Gastroesophageal sphincter (tissue), 4 donors: ENCODE measurements around the gene KYAT1. TPM values are rescaled to one million over a fixed set of nuclear protein-coding genes. Genes with fewer than 3 reads are reported as not detected.

Experiments used
- ATAC-seq: fragments of 150-250 bp; one replicate; pipeline ENCODE4 v1.9.1; 2016; ENCODE audit warnings: mild to moderate bottlenecking, moderate library complexity
- H3K27ac ChIP-seq, 4 donors: fragments of 200-600 bp; sonication (generic) in 3 of 4; 1 replicate in 3 of 4; 2 replicates in 1 of 4; pipeline ENCODE4 v1.5.1; 2016 to 2019
- H3K27me3 ChIP-seq: fragments of 200-600 bp; sonication (generic); one replicate; pipeline ENCODE4 v1.5.1; 2019
- H3K36me3 ChIP-seq, 2 donors: fragments of 200-600 bp; sonication (generic); one replicate each; pipeline ENCODE4 v1.5.1; 2019; ENCODE audit warnings: control low read depth in 1 of 2
- H3K4me1 ChIP-seq, 3 donors: fragments of 200-600 bp; sonication (generic); 1 replicate in 2 of 3; 2 replicates in 1 of 3; pipeline ENCODE4 v1.5.1; 2016 to 2019; ENCODE audit warnings: control low read depth in 2 of 3
- H3K4me3 ChIP-seq, 2 donors: fragments of 200-600 bp; sonication (generic); one replicate each; pipeline ENCODE4 v1.5.1; 2019; ENCODE audit warnings: mild to moderate bottlenecking in 1 of 2, moderate library complexity in 1 of 2
- H3K9me3 ChIP-seq, 3 donors: fragments of 200-600 bp; sonication (generic); one replicate each; pipeline ENCODE4 v1.5.1; 2017 to 2019; ENCODE audit warnings: control low read depth in 2 of 3
- EP300 ChIP-seq: sonication (generic); formaldehyde crosslinking; IDR thresholded peaks from one replicate; pipeline ENCODE4 v1.6.1; 2017; ENCODE audit warnings: antibody characterized with exemption, mild to moderate bottlenecking
- POLR2A ChIP-seq, 2 donors: fragments of 450-650 bp; IDR thresholded peaks; one replicate each; pipeline ENCODE4 v1.6.1; 2017; ENCODE audit warnings: antibody characterized with exemption in 2 of 2, mild to moderate bottlenecking in 2 of 2, moderate library complexity in 1 of 2
- POLR2AphosphoS5 ChIP-seq: sonication (generic); formaldehyde crosslinking; IDR thresholded peaks from one replicate; pipeline ENCODE4 v1.6.1; 2017; ENCODE audit warnings: antibody characterized with exemption
- WGBS, 2 donors: methylation state at CpG; one replicate each; pipeline ENCODE4 v1.1.5; 2018; ENCODE audit warnings: low coverage in 1 of 2; 5-methylcytosine and 5-hydroxymethylcytosine counted together
- total RNA-seq, 4 donors: library from RNA; depleted of rRNA; stranded (reverse); fragments of >200 nt; gene quantifications; one replicate each; pipeline ENCODE4 v1.1.0, GENCODE V29; 2016
- TF ChIP-seq, protein P1 (sequence below), 4 experiments: fragments of 200-600 bp in 2 of 4; fragments of 450-650 bp in 2 of 4; sonication (generic) in 1 of 4; IDR thresholded peaks; one replicate each; pipeline ENCODE4 v1.5.1; 2017 to 2019; ENCODE audit warnings: antibody characterized with exemption in 4 of 4, mild to moderate bottlenecking in 2 of 4, moderate library complexity in 2 of 4

The KYAT1 gene
- total RNA-seq, 4 donors from 2014 or later, result 3.4 to 7.9 (median 4.8) TPM

DNA sequence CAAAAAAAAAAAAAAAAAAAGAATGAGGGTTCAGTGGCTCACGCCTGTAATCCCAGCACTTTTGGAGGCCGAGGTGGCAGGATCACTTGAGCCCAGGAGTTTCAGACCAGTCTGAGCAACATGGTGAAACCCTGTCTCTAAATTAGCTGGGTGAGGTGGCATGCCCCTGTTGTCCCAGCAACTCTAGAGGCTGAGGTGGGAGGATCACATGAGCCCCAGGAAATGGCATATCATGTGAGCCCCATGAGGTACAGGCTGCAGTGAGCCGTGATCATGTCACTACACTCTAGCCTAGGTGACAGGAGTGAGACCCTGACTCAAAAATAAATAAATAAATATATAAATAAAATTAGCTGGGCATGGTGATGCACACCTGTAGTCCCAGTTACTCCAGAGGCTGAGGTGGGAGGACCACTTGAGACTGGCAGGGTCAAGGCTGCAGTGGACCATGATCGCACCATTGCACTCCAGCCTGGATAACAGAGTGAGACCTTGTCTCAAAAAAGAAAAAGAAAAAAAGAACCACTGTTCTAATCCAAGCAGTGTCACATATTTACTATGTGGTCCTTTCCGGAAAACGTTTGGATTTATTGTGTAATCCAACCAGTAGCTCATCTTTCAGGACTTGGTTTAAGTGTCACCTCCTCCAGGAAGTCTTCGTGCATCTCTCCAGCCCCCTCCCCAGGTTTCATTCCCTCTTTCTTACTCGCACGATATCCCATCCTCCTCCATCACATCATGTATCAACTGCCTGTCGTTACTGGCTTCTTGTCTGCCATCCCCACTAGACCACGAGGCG, 39.9 kb downstream of the KYAT1 start:
- 75 to 89% methylated on average over 4 to 11 of the region's 12 CpGs for WGBS, 2 donors
- H3K4me1 ChIP-seq, result no peaks in the 10 kb centered on the region
- H3K36me3 ChIP-seq, result peaks cover 0 to 33% of the 10 kb centered on the region in 2 donors
- no peaks in the 10 kb centered on the region for H3K27me3 ChIP-seq
- ATAC-seq, result no peak
- TF ChIP-seq, protein P1, sequence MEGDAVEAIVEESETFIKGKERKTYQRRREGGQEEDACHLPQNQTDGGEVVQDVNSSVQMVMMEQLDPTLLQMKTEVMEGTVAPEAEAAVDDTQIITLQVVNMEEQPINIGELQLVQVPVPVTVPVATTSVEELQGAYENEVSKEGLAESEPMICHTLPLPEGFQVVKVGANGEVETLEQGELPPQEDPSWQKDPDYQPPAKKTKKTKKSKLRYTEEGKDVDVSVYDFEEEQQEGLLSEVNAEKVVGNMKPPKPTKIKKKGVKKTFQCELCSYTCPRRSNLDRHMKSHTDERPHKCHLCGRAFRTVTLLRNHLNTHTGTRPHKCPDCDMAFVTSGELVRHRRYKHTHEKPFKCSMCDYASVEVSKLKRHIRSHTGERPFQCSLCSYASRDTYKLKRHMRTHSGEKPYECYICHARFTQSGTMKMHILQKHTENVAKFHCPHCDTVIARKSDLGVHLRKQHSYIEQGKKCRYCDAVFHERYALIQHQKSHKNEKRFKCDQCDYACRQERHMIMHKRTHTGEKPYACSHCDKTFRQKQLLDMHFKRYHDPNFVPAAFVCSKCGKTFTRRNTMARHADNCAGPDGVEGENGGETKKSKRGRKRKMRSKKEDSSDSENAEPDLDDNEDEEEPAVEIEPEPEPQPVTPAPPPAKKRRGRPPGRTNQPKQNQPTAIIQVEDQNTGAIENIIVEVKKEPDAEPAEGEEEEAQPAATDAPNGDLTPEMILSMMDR (IDR thresholded peaks at IDR 0.05), result no peak
- TF ChIP-seq POLR2A (IDR thresholded peaks at IDR 0.05) (no peak), EP300 (no peak), POLR2AphosphoS5 (no peak)
- H3K9me3 ChIP-seq, result no peaks in the 10 kb centered on the region
- no peak overlapping the region for H3K4me3 ChIP-seq
- H3K27ac ChIP-seq, result no peak overlapping the region

DNA sequence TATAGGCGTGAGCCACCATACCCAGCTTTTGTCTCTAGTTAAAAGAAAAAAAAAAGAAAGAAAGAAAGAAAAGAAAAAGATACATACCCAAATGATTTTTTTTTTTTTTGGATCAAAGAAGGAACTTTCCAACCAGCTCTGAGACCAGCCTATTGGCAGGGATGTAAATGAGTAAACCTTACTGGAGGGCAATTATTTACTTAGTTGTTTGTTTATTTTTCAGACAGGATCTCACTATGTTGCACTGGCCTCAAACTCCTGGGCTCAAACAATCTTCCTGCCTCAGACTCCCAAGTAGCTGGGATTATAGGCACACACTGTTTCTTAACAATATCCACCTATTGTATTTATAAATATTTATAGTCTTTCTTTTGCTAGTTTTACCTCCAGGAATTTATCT, 41.2 kb downstream of the KYAT1 start:
- H3K27ac ChIP-seq, result no peak overlapping the region
- peaks cover 0 to 43% of the 10 kb centered on the region in 2 donors for H3K36me3 ChIP-seq
- WGBS, 2 donors, result 100% methylated on average over 1 of the region's 1 CpG; no CpG with 5 or more reads in 1 of the 2 donors
- H3K9me3 ChIP-seq, result no peaks in the 10 kb centered on the region
- TF ChIP-seq POLR2AphosphoS5 (no peak), EP300 (no peak), POLR2A (IDR thresholded peaks at IDR 0.05) (no peak)
- TF ChIP-seq, protein P1 (IDR thresholded peaks at IDR 0.05), result no peak
- no peak overlapping the region for H3K4me3 ChIP-seq
- no peaks in the 10 kb centered on the region for H3K4me1 ChIP-seq
- no peaks in the 10 kb centered on the region for H3K27me3 ChIP-seq
- ATAC-seq, result no peak

DNA sequence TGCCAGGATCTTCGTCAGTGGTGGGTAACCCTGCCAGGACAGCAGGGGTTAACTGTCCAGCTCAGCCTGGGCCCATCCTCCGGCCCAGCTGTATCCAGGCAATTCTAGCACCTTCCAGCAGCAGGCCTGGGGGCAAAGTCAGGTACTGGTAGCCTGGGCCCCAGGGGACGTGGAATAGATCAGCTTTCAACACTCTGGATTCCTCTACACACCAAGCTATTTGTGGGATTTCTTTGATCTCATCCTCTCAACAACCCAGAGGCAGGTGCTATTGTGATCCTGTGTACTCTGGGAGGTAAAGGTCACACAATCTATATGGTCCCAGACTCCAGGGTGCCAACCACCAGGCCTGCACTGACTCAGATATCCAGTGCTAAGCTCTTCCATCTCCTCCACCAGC, 43.4 kb downstream of the KYAT1 start:
- no peak for ATAC-seq
- no peaks in the 10 kb centered on the region for H3K9me3 ChIP-seq
- H3K27ac ChIP-seq, result no peak overlapping the region
- H3K4me1 ChIP-seq, result no peaks in the 10 kb centered on the region
- WGBS, 2 donors, result 81% methylated on average over 3 of the region's 3 CpGs; no CpG with 5 or more reads in 1 of the 2 donors
- H3K4me3 ChIP-seq, result no peak overlapping the region
- no peak for TF ChIP-seq EP300
- no peak for TF ChIP-seq POLR2A (IDR thresholded peaks at IDR 0.05)
- TF ChIP-seq POLR2AphosphoS5, result no peak
- TF ChIP-seq, protein P1 (IDR thresholded peaks at IDR 0.05), result no peak
- peaks cover 0 to 57% of the 10 kb centered on the region in 2 donors for H3K36me3 ChIP-seq
- no peaks in the 10 kb centered on the region for H3K27me3 ChIP-seq

DNA sequence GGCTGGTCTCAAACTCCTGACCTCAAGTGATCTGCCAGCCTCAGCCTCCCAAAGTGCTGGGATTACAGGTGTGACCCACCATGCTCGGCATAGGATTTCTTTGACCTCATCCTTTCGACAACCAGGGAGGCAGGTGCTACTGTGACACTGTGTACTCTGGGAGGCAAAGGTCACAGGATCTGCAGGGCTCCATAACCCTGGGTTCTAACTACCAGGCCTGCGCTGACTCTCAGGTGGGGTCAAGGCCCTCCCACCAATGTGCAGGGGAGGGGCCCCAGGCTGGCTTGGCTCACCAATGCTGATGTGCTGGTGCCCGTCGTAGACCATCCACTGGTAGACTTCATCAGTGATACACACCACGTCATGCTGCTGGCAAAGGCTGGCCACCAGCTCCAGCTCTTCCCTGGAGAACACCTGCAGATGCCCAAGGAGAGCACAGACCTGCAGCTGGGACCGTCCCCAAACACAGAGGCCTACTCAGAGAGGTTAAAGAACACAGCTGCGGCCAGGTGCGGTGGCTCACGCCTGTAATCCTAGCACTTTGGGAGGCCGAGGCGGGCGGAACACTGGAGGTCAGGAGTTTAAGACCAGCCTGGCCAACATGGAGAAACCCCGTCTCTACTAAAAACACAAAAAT, 45.1 kb downstream of the KYAT1 start:
- no peak overlapping the region for H3K27ac ChIP-seq
- H3K9me3 ChIP-seq, result no peaks in the 10 kb centered on the region
- WGBS, 2 donors, result 100% methylated on average over 1 of the region's 14 CpGs; no CpG with 5 or more reads in 1 of the 2 donors
- no peaks in the 10 kb centered on the region for H3K27me3 ChIP-seq
- no peak for ATAC-seq
- H3K36me3 ChIP-seq, result peaks cover 0 to 49% of the 10 kb centered on the region in 2 donors
- no peak overlapping the region for H3K4me3 ChIP-seq
- H3K4me1 ChIP-seq, result no peaks in the 10 kb centered on the region
- TF ChIP-seq POLR2AphosphoS5 (no peak), POLR2A (IDR thresholded peaks at IDR 0.05) (no peak)

DNA sequence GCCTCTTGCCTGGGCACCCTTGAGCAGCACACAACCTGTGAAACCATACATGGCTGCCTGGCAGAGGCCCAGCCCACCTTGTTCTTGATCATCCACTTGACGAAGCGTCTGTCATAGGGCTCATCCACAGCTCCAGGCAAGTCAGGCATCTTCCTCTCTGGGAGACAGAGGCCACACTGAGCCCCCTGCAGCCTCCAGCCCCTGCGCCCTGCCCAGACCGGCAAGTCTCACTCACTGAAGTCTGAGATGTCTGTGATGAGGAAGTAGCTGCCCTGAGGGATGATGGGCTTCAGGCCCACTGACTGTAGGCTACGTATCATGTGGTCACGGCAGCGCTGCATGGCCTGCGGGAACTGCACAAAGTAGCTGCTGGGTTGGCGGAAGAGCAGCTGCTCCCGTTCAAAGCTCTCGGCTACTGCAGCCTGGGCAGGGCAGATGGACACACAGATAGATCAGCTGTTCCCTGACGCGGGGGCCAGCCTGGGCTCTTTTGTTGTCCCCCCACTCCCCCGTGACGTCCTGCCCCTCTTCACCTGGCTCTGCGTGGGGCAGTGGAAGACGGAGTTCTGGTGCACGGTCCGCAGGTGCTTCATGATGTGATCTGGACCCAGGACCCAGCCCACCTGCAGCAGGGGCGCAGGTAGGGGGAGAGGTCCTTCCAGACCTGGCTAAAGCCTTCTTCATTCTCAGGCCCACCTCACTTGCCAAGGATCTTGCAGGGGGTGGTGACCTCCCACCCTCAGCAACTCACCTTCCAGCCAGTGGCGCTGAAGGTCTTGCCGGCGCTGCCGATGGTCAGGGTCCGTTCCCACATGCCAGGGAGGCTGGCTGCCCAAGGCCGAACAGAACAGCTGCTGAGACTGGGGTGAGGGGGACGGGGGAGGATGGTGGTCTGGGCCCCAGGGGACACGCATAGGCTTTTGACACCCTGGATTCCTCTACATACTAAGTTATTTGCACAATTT, 46.2 kb downstream of the KYAT1 start:
- no peaks in the 10 kb centered on the region for H3K27me3 ChIP-seq
- no peak overlapping the region for H3K27ac ChIP-seq
- TF ChIP-seq EP300, result no peak
- TF ChIP-seq, protein P1 (IDR thresholded peaks at IDR 0.05), result no peak
- TF ChIP-seq POLR2AphosphoS5, result no peak
- no peak for TF ChIP-seq POLR2A (IDR thresholded peaks at IDR 0.05)
- H3K4me1 ChIP-seq, result no peaks in the 10 kb centered on the region
- H3K36me3 ChIP-seq, result peaks cover 0 to 49% of the 10 kb centered on the region in 2 donors
- H3K4me3 ChIP-seq, result no peak overlapping the region
- no peak for ATAC-seq
- no peaks in the 10 kb centered on the region for H3K9me3 ChIP-seq
- 60 to 94% methylated on average over 1 to 5 of the region's 28 CpGs for WGBS, 2 donors
